Naive thymus-derived CD4-positive, alpha-beta T cell (primary cell): Measurements from ENCODE around the gene RNF113B. TPM values are rescaled to one million over a fixed set of nuclear protein-coding genes. Genes with fewer than 3 reads are reported as not detected.

ENCODE experiments used
- ATAC-seq: fragments of 150-1000 bp; cut with Tn5 transposase; 2 replicates; pipeline ENCODE4 v1.10.0; 2021; ENCODE audit warnings: mild to moderate bottlenecking, moderate library complexity
- CTCF ChIA-PET: fragments of 350-600 bp; sonication (Branson Sonifier 250); formaldehyde crosslinking; loops from one replicate; lab custom pipeline; 2021; ENCODE audit warnings: antibody characterized with exemption; lab: Charles Lee
- POLR2A ChIA-PET: fragments of 350-600 bp; sonication (Branson Sonifier 250); formaldehyde crosslinking; loops from one replicate; lab custom pipeline; 2021; ENCODE audit warnings: antibody characterized with exemption, inconsistent platforms; lab: Charles Lee
- DNase-seq, 9 donors: peaks; one replicate each; pipeline versions ENCODE4 v3.0.0 to v3.0.0-alpha.2; 2020 to 2022; ENCODE audit warnings: mixed read lengths in 1 of 9
- H3K27ac ChIP-seq: one replicate; pipeline ENCODE4 v1.7.0; 2013; ENCODE audit warnings: mild to moderate bottlenecking, low read depth, low read length, moderate library complexity
- H3K27me3 ChIP-seq, 2 donors: one replicate each; pipeline ENCODE4 v1.7.0; 2013; ENCODE audit warnings: low read length in 2 of 2, mild to moderate bottlenecking in 2 of 2, moderate library complexity in 2 of 2; ENCODE audit not compliant: control insufficient read depth in 2 of 2, insufficient read depth in 2 of 2
- H3K36me3 ChIP-seq, 3 experiments: 1 replicate in 2 of 3; 2 replicates in 1 of 3; pipeline ENCODE4 v1.7.0; 2013; ENCODE audit warnings: low read length in 3 of 3, mild to moderate bottlenecking in 3 of 3, moderate library complexity in 1 of 3; ENCODE audit not compliant: insufficient read depth in 3 of 3, control insufficient read depth in 2 of 3
- H3K4me1 ChIP-seq, 2 donors: one replicate each; pipeline ENCODE4 v1.7.0; 2013; ENCODE audit warnings: low read length in 2 of 2, mild to moderate bottlenecking in 2 of 2, moderate library complexity in 1 of 2; ENCODE audit not compliant: control insufficient read depth in 2 of 2, insufficient read depth in 2 of 2
- H3K4me3 ChIP-seq: 2 replicates; pipeline ENCODE4 v1.7.0; 2013; ENCODE audit warnings: mild to moderate bottlenecking, low read length
- H3K9me3 ChIP-seq, 3 experiments: 1 replicate in 2 of 3; 2 replicates in 1 of 3; pipeline ENCODE4 v1.7.0; 2013; ENCODE audit warnings: low read length in 3 of 3; ENCODE audit not compliant: control insufficient read depth in 2 of 3
- H3K27ac Mint-ChIP-seq, 9 donors: one replicate each; pipeline ENCODE4 v1.8.0; 2020 to 2022; ENCODE audit warnings: mixed read lengths in 9 of 9, mild to moderate bottlenecking in 8 of 9, moderate library complexity in 5 of 9, inconsistent platforms in 2 of 9
- H3K27me3 Mint-ChIP-seq, 5 donors: one replicate each; pipeline ENCODE4 v1.8.0; 2021 to 2022; ENCODE audit warnings: mixed read lengths in 5 of 5, mild to moderate bottlenecking in 1 of 5
- H3K36me3 Mint-ChIP-seq, 5 donors: one replicate each; pipeline ENCODE4 v1.8.0; 2020 to 2022; ENCODE audit warnings: mixed read lengths in 5 of 5, mild to moderate bottlenecking in 3 of 5, inconsistent platforms in 1 of 5
- H3K4me1 Mint-ChIP-seq, 7 donors: one replicate each; pipeline ENCODE4 v1.8.0; 2020 to 2022; ENCODE audit warnings: mixed read lengths in 7 of 7, mild to moderate bottlenecking in 3 of 7, inconsistent platforms in 1 of 7
- H3K4me3 Mint-ChIP-seq, 10 donors: one replicate each; pipeline ENCODE4 v1.8.0; 2020 to 2022; ENCODE audit warnings: mild to moderate bottlenecking in 10 of 10, mixed read lengths in 10 of 10, moderate library complexity in 6 of 10, inconsistent platforms in 2 of 10
- H3K9me3 Mint-ChIP-seq, 11 donors: one replicate each; pipeline ENCODE4 v1.8.0; 2020 to 2022; ENCODE audit warnings: mixed read lengths in 11 of 11, mild to moderate bottlenecking in 4 of 11, inconsistent platforms in 1 of 11, moderate library complexity in 1 of 11
- intact Hi-C, 2 donors: fragments of 100-400 bp; cut with micrococcal nuclease; formaldehyde crosslinking; loops; one replicate each; pipeline ENCODE4 v1.15.1; 2023
- polyA plus RNA-seq, 2 donors: library from polyadenylated mRNA; unstranded; fragments of 300-500 nt; fragmentation: Illumina TruSeq; gene quantifications; one replicate each; pipeline ENCODE4 v1.2.3, GENCODE V29; 2021
- total RNA-seq, 6 experiments: library from RNA in 5 of 6; stranded (reverse) in 5 of 6; gene quantifications; 1 replicate in 5 of 6; 2 replicates in 1 of 6; pipeline ENCODE4 v1.2.3 and lab custom pipeline; 2021 to 2026

The RNF113B gene
- total and polyA plus RNA-seq, 7 experiments from 2014 or later = not detected

DNA sequence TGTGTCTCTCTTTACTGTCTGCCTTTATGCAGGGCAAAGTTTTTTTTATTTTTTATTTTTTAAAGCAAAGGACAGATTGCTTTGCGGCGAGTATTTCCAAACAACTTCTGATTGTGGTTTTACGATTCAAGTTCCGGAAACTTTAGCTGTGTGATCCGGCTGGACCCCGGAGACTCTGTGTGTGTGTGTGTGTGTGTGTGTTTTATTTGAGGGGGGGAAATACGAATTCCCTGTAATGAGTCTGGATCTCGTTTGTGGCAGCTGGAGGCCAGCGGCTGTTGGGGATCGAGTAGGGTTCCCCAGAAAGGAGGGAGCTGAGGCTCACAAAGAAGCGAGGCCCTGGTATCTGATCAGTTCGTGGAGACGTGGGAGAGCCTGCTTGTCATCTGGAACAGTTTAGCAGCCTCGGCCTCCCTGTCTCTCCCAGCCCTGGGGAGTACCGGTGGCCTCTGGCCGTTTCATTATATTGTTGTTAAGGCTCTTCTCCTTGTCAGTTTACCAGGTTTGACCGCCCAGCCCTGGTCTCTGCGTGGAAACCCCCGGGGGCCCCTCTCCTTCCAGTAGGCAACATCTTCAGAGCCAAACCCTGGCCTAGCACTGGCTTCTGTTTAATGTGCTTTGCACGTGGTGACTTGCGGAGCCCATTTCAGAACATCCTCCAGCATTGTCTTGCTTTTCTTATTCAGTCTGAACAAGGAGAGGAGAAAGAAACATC is 32.9 kb downstream of the RNF113B start:
- no peak for ATAC-seq
- intact Hi-C loops = loop anchor here in 1 of 2 donors (5.0 kb wide), 2 partner anchors 167 to 433 kb away; partner anchors contain the start of gene STK24

DNA sequence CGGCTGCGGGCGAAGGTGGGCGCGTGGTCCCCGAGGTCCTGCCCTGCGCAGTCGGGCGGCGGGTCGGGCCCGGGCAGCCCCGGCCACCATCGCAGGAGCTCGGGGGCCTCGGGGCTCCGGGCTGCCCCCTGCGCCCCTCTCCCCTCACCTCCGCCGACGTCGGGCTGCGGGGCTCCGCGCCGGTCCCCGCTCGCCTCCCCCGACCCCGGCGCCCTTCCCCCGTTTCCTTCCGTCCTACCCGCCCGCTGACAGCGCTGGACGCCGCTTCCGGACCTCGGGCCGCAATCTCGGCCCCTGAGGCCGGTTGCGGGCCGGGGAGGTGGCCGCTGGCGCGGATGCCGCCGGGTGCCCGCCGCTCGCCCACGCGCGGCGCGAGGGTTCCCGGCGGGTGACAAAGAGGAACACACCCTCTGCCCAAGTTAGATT is 33.5 kb downstream of the RNF113B start:
- Mint-ChIP-seq H3K9me3 (no peaks in the 10 kb centered on the region), H3K27ac (no peak overlapping the region), H3K4me3 (peak overlapping the region in 9 of 10 donors; percentile 46 to 80 (median 68)), H3K36me3 (no peaks in the 10 kb centered on the region), H3K4me1 (peaks cover 0 to 19% (median 13%) of the 10 kb centered on the region in 7 donors), H3K27me3 (peaks cover 61 to 74% (median 67%) of the 10 kb centered on the region in 5 donors)
- Histone ChIP-seq H3K4me1 (no peaks in the 10 kb centered on the region), H3K27ac (no peak overlapping the region), H3K36me3 (no peaks in the 10 kb centered on the region), H3K27me3 (peaks cover 0 to 6% of the 10 kb centered on the region in 2 donors), H3K4me3 (no peak overlapping the region), H3K9me3 (no peaks in the 10 kb centered on the region)
- POLR2A ChIA-PET = no interaction called here
- DNase-seq (peak in 1 of 9 donors; percentile 22), ATAC-seq (no peak)
- intact Hi-C loops = loop anchor here in 1 of 2 donors (5.0 kb wide), 2 partner anchors 166 to 434 kb away; partner anchors contain the start of gene STK24
- CTCF ChIA-PET = no interaction called here

More for the DNA sequence above, 32.9 kb downstream of the RNF113B start:
- H3K36me3 Mint-ChIP-seq = no peaks in the 10 kb centered on the region
- Histone ChIP-seq H3K36me3 (no peaks in the 10 kb centered on the region), H3K27ac (no peak overlapping the region), H3K27me3 (peaks cover 0 to 6% of the 10 kb centered on the region in 2 donors), H3K9me3 (no peaks in the 10 kb centered on the region), H3K4me1 (no peaks in the 10 kb centered on the region), H3K4me3 (no peak overlapping the region)
- H3K27ac Mint-ChIP-seq = peak overlapping the region in 1 of 9 donors; percentile 53
- ChIA-PET POLR2A (no interaction called here), CTCF (no interaction called here)
- H3K9me3 Mint-ChIP-seq = no peaks in the 10 kb centered on the region
- no peak for DNase-seq
- peaks cover 0 to 19% (median 13%) of the 10 kb centered on the region in 7 donors for H3K4me1 Mint-ChIP-seq
- peak overlapping the region; percentile 36 to 80 (median 68) for H3K4me3 Mint-ChIP-seq
- H3K27me3 Mint-ChIP-seq = peaks cover 65 to 79% (median 69%) of the 10 kb centered on the region in 5 donors

DNA sequence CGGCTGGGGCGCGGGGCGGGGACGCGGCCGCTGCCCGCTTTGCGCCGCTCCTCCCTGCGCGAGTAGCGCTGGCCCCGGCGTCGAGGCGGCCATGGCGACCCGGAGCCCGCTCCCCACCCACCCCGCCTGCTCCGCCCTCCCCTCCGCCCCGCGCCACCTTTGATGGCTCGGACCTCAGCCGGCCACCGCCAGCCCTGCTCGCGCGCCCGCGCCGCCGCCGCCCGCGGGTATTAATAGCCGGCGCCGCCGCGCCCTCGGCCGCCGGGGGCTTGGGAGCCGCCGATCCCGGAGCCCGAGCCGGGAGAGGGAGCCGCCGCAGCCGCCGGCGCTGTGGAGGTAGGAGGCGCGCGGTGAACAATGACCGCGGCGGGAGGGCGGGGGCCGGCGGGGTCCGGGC is 33.9 kb downstream of the RNF113B start:
- no peaks in the 10 kb centered on the region for H3K9me3 Mint-ChIP-seq
- no peaks in the 10 kb centered on the region for H3K36me3 Mint-ChIP-seq
- H3K27ac ChIP-seq = no peak overlapping the region
- no peak overlapping the region for H3K4me3 Mint-ChIP-seq
- no peaks in the 10 kb centered on the region for H3K9me3 ChIP-seq
- no peaks in the 10 kb centered on the region for H3K4me1 ChIP-seq
- H3K27me3 Mint-ChIP-seq = peaks cover 61 to 70% (median 67%) of the 10 kb centered on the region in 5 donors
- no peak for ATAC-seq
- H3K4me1 Mint-ChIP-seq = peaks cover 0 to 19% (median 13%) of the 10 kb centered on the region in 7 donors
- no peak overlapping the region for H3K27ac Mint-ChIP-seq
- H3K4me3 ChIP-seq = no peak overlapping the region
- intact Hi-C loops = loop anchor here in 1 of 2 donors (5.0 kb wide), 2 partner anchors 166 to 434 kb away; partner anchors contain the start of gene STK24
- no peak for DNase-seq
- H3K36me3 ChIP-seq = no peaks in the 10 kb centered on the region
- peaks cover 0 to 6% of the 10 kb centered on the region in 2 donors for H3K27me3 ChIP-seq
- POLR2A ChIA-PET = no interaction called here
- CTCF ChIA-PET = no interaction called here

DNA sequence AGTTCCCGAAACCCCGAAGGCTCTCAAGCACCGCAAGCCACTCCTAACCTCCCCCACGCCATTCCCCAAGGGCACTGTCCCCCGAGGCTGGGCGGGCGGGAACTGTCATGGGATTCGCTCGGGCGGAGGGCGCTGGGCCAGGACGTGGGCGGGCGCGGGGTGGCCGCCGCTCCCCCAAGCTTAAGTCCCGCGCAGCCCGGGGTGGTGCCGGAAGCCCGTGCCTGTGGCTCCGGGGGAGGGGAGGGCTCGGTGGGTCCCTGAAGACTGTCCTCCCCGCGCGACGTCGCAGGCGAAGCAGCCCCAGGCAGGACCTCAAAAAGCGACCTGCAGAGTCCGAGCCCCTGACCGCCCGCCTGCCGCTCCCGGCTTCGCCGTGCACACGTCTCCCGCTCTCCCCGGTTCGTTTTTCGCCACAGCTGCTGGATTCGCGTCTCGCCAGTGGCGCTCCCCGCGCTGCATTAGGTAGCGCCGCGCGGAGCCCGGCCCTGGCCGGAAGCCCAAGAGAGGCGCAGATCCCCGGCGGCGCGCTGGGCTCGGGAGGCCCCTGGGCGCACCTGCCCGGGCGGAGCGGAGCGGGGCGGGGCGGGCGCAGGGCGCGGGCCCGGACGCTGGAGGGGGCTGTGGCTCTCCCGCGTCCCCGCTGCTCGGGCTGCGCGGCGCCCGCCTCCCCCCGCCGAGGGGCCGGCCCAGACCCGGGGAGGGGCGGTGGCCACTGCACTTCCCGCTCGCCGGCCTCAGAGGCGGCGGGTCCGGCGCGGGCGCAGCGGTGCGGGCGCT is 34.5 kb downstream of the RNF113B start, which contains the start of gene FARP1:
Gene FARP1 (plus strand): TSS at position 715 of the 777 bp plus-strand sequence. CDS start 70,149 bp downstream, outside the sequence.
- POLR2A ChIA-PET = no interaction called here
- Histone ChIP-seq H3K9me3 (no peaks in the 10 kb centered on the region), H3K4me3 (no peak within 1 kb of the TSS), H3K4me1 (no peaks in the 10 kb centered on the region), H3K36me3 (no peaks in the 10 kb centered on the region), H3K27ac (no peak within 1 kb of the TSS), H3K27me3 (peaks cover 0 to 6% of the 10 kb centered on the region in 2 donors)
- H3K4me1 Mint-ChIP-seq = peaks cover 0 to 19% (median 13%) of the 10 kb centered on the region in 7 donors
- no peak within 1 kb of the TSS for H3K27ac Mint-ChIP-seq
- H3K9me3 Mint-ChIP-seq = no peaks in the 10 kb centered on the region
- H3K4me3 Mint-ChIP-seq = peak within 1 kb of the TSS; percentile 42 to 82 (median 70)
- intact Hi-C loops = loop anchor here in 1 of 2 donors (5.0 kb wide), 2 partner anchors 165 to 435 kb away; partner anchors contain the start of gene STK24
- peak; percentile 48 for ATAC-seq
- peak in 6 of 9 donors; percentile 1 to 61 (median 6) for DNase-seq
- H3K36me3 Mint-ChIP-seq = no peaks in the 10 kb centered on the region
- H3K27me3 Mint-ChIP-seq = peaks cover 58 to 72% (median 64%) of the 10 kb centered on the region in 5 donors
- CTCF ChIA-PET = no interaction called here

DNA sequence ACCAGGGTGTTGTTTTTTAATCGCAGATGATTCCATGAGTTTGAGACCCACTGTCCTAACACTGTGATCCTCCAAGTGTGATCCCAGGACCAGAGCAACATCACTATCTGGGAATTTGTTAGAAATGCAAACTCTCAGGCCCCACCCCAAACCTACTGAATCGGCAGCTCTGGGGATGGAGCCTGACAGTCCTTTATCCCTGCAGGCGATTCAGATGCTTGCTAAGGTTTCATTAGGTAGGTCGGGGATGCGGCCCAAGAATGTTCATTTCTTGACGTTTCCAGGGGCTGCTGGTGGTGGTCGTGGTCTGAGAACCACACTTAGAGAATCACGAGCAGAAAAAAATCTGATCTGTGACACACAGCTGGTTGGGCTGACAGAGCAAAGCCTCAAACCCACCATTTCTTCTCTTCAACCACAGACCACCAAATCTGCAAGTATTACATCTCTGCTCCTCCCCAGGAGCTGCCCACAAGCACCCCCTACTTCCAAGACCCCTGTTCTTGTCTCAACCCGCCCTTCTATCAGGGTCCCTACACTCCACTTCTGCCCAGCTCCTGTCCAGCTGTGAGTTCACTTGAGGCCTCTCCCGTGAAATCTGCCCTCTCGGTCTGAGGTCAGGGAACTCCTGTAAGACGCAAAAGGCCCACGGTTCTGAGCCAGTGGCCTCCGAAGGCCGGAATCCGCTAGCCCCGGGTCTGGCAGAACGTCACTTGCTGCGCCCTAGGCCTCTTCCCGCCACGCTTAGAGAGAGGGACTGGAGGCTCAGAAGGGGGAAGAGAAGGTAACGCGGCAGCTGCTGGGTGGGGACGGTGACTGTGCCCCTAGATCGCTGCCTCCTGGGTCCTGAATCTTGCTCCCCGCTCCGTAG is 35.3 kb downstream of the RNF113B start:
- ATAC-seq (no peak), DNase-seq (no peak)
- Histone ChIP-seq H3K27me3 (peaks cover 0 to 6% of the 10 kb centered on the region in 2 donors), H3K9me3 (no peaks in the 10 kb centered on the region), H3K4me3 (no peak overlapping the region), H3K27ac (no peak overlapping the region), H3K4me1 (no peaks in the 10 kb centered on the region), H3K36me3 (no peaks in the 10 kb centered on the region)
- ChIA-PET CTCF (no interaction called here), POLR2A (no interaction called here)
- Mint-ChIP-seq H3K4me1 (peaks cover 0 to 19% (median 13%) of the 10 kb centered on the region in 7 donors), H3K9me3 (no peaks in the 10 kb centered on the region), H3K36me3 (no peaks in the 10 kb centered on the region), H3K27me3 (peaks cover 53 to 74% (median 64%) of the 10 kb centered on the region in 5 donors), H3K4me3 (peak overlapping the region; percentile 27 to 82 (median 62)), H3K27ac (no peak overlapping the region)
- intact Hi-C loops = loop anchor here in 1 of 2 donors (5.0 kb wide), 2 partner anchors 164 to 436 kb away; partner anchors contain the start of gene STK24
